ENCODE measurements around the gene RGMB. TPM values are rescaled to one million over a fixed set of nuclear protein-coding genes. Genes with fewer than 3 reads are reported as not detected.

Gene RGMB
- polyA plus RNA-seq, 1 of the 3 experiments (the other 2 are of a cell fraction), result 86.7 TPM

DNA sequence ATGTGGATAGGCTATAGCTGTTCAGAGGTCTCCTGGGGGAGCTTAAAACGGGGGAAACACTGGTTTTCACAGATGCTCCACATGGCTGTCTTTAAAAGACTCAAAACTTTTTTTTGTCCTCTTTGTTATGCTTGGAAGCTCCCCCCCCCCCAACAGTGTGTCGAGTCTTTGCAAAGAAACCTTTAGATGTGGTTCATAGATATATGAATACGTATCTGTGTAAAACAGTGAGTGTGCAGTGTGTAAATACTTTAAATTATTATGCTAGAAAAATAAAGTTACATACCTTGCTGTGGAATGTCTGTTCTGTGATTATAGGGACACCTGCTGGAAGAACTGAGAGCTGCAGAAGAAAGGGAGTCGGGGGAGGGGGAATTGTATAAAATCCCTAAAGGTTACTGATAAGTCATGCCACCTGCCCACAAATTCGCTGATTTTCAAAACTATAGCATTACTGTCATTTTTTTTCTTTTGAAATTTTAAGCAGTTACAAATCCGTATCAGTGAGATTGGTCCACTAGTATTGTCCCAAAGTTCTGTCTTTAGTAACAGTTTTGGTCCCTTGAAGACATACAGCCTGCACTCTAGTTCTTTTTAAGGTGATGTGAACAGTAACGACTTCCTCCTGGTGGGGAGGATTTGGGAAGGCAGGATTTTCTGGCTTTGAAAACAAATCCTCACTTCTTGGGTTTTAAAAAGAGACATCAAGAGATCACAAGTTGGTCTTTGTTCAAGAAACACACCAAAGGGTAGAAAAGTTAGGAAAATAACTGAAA, 22.9 kb downstream of the RGMB start:
- H3K9me2 ChIP-seq, result no peaks in the 10 kb centered on the region
- POLR2A ChIA-PET, result no interaction called here
- peaks cover 43% of the 10 kb centered on the region for H3K79me2 ChIP-seq (ENCODE audit: insufficient read depth)
- H3K4me1 ChIP-seq (ENCODE audit: control insufficient read depth in 1 of 2, insufficient read depth in 2 of 2, low read depth in 1 of 2, low read length in 1 of 2), result peaks cover 0 to 28% of the 10 kb centered on the region in 2 experiments; a peak in 2 of 4 replicates
- peak overlapping the region; percentile 5; the same call in 1 of the 2 replicates for H3K9ac ChIP-seq
- H2AFZ ChIP-seq (ENCODE audit: low read depth), result no peak overlapping the region
- no peak overlapping the region for H3K4me2 ChIP-seq
- 15% methylated on average over 7 of the region's 7 CpGs for WGBS (ENCODE audit: low lambda C conversion rate)
- CTCF ChIA-PET, result interaction anchor here (0.6 to 24.4 kb wide), 14 partner anchors 9 to 1567 kb away, joined by 3 to 409 read pairs (median 4); partner anchors contain the start of gene RGMB
- peaks cover 52% of the 10 kb centered on the region for H3F3A ChIP-seq (replicated peaks; ENCODE audit: insufficient read depth)
- peak overlapping the region in 1 of 2 experiments; percentile 61; a peak in 2 of 4 replicates for H3K27ac ChIP-seq (ENCODE audit: low read depth in 2 of 2, low read length in 1 of 2)
- no peak overlapping the region; a peak in 1 of 4 replicates for H3K4me3 ChIP-seq (ENCODE audit: low read depth in 2 of 2, low read length in 1 of 2)
- no peaks in the 10 kb centered on the region for H3K27me3 ChIP-seq (ENCODE audit: insufficient read depth)
- H3K9me3 ChIP-seq, result no peaks in the 10 kb centered on the region
- peaks cover 21 to 31% of the 10 kb centered on the region in 2 experiments for H3K36me3 ChIP-seq (replicated peaks in 1 of 2; ENCODE audit: control insufficient read depth in 1 of 2, insufficient read depth in 2 of 2, low read length in 1 of 2)
- H4K20me1 ChIP-seq (ENCODE audit: insufficient read depth), result peaks cover 52% of the 10 kb centered on the region
- peak; percentile 68 for DNase-seq
- TF ChIP-seq RAD21 (IDR thresholded peaks at IDR 0.05; ENCODE audit: low read length) (peak; percentile 80), CHD2 (IDR thresholded peaks at IDR 0.05; ENCODE audit: low read length, partially characterized antibody) (peak; percentile 35), EP300 (IDR thresholded peaks at IDR 0.05; ENCODE audit: borderline replicate concordance in 1 of 2, low read depth in 1 of 2, low read length in 1 of 2) (no peak; a peak in 1 of 4 replicates), FOXJ3 (CRISPR knock-in tag; IDR thresholded peaks at IDR 0.05) (no peak), JUND (IDR thresholded peaks at IDR 0.05) (no peak; the same call in none of the 2 replicates), NFIC (IDR thresholded peaks at IDR 0.05; ENCODE audit: borderline replicate concordance) (no peak), RCOR1 (IDR thresholded peaks at IDR 0.05; ENCODE audit: low read length) (no peak), MEF2A (IDR thresholded peaks at IDR 0.05; ENCODE audit: borderline replicate concordance, low read depth) (no peak), FOXM1 (IDR thresholded peaks at IDR 0.05; ENCODE audit: low read depth) (no peak), EZH2phosphoT487 (IDR thresholded peaks at IDR 0.05; ENCODE audit: borderline replicate concordance, low read depth) (no peak), RXRA (IDR thresholded peaks at IDR 0.05; ENCODE audit: borderline replicate concordance, low read depth) (no peak), SMC3 (IDR thresholded peaks at IDR 0.05; ENCODE audit: low read depth, low read length) (peak; percentile 46; the same call in 1 of the 2 replicates), GATA2 (CRISPR knock-in tag; IDR thresholded peaks at IDR 0.05) (no peak), YY1 (IDR thresholded peaks at IDR 0.05; ENCODE audit: low read depth) (no peak), POLR2AphosphoS5 (IDR thresholded peaks at IDR 0.05; ENCODE audit: low read depth, low read length) (peak; percentile 14; the same call in 1 of the 2 replicates), TEAD4 (IDR thresholded peaks at IDR 0.05; ENCODE audit: borderline replicate concordance, insufficient read depth) (0 out of 2 replicates have a peak, but pooled peaks have one; percentile 32), ZBTB33 (IDR thresholded peaks at IDR 0.05; ENCODE audit: borderline replicate concordance, low read depth) (no peak), TAF1 (IDR thresholded peaks at IDR 0.05; ENCODE audit: borderline replicate concordance, low read depth, low read length) (0 out of 2 replicates have a peak, but pooled peaks have one; percentile 10), PBX3 (IDR thresholded peaks at IDR 0.05) (no peak), FOSL2 (IDR thresholded peaks at IDR 0.05; ENCODE audit: borderline replicate concordance, low read depth) (no peak), RFX5 (IDR thresholded peaks at IDR 0.05; ENCODE audit: low read length) (no peak)
- TF ChIP-seq, protein P1, sequence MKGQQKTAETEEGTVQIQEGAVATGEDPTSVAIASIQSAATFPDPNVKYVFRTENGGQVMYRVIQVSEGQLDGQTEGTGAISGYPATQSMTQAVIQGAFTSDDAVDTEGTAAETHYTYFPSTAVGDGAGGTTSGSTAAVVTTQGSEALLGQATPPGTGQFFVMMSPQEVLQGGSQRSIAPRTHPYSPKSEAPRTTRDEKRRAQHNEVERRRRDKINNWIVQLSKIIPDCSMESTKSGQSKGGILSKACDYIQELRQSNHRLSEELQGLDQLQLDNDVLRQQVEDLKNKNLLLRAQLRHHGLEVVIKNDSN (IDR thresholded peaks at IDR 0.05; ENCODE audit: borderline replicate concordance, low read depth), result no peak
- TF ChIP-seq, protein P2, sequence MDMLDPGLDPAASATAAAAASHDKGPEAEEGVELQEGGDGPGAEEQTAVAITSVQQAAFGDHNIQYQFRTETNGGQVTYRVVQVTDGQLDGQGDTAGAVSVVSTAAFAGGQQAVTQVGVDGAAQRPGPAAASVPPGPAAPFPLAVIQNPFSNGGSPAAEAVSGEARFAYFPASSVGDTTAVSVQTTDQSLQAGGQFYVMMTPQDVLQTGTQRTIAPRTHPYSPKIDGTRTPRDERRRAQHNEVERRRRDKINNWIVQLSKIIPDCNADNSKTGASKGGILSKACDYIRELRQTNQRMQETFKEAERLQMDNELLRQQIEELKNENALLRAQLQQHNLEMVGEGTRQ (IDR thresholded peaks at IDR 0.05; ENCODE audit: borderline replicate concordance, low read depth, low read length), result no peak
- TF ChIP-seq, protein P3, sequence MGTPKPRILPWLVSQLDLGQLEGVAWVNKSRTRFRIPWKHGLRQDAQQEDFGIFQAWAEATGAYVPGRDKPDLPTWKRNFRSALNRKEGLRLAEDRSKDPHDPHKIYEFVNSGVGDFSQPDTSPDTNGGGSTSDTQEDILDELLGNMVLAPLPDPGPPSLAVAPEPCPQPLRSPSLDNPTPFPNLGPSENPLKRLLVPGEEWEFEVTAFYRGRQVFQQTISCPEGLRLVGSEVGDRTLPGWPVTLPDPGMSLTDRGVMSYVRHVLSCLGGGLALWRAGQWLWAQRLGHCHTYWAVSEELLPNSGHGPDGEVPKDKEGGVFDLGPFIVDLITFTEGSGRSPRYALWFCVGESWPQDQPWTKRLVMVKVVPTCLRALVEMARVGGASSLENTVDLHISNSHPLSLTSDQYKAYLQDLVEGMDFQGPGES (IDR thresholded peaks at IDR 0.05; ENCODE audit: low read depth, low read length), result no peak
- TF ChIP-seq, protein P4, sequence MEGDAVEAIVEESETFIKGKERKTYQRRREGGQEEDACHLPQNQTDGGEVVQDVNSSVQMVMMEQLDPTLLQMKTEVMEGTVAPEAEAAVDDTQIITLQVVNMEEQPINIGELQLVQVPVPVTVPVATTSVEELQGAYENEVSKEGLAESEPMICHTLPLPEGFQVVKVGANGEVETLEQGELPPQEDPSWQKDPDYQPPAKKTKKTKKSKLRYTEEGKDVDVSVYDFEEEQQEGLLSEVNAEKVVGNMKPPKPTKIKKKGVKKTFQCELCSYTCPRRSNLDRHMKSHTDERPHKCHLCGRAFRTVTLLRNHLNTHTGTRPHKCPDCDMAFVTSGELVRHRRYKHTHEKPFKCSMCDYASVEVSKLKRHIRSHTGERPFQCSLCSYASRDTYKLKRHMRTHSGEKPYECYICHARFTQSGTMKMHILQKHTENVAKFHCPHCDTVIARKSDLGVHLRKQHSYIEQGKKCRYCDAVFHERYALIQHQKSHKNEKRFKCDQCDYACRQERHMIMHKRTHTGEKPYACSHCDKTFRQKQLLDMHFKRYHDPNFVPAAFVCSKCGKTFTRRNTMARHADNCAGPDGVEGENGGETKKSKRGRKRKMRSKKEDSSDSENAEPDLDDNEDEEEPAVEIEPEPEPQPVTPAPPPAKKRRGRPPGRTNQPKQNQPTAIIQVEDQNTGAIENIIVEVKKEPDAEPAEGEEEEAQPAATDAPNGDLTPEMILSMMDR (IDR thresholded peaks at IDR 0.05), result peak; percentile 85
